ENCODE data around the gene FAM114A2. TPM values are rescaled to one million over a fixed set of nuclear protein-coding genes. Genes with fewer than 3 reads are reported as not detected.

FAM114A2 gene
- total RNA-seq, 1 donor from 2014 or later = 29.7 TPM

- Histone ChIP-seq H3K9me3 (ENCODE audit: insufficient read depth, low read depth, low read length) (no peaks in the 10 kb centered on the region), H3K27ac (ENCODE audit: low read depth, low read length) (no peak overlapping the region), H2AFZ (ENCODE audit: low read depth, low read length) (no peak overlapping the region), H3K9ac (ENCODE audit: low read length) (no peak overlapping the region), H3K27me3 (ENCODE audit: insufficient read depth, low read length) (no peaks in the 10 kb centered on the region), H4K20me1 (ENCODE audit: insufficient read depth, low read length) (peaks cover 7% of the 10 kb centered on the region), H3K4me1 (ENCODE audit: insufficient read depth, low read length) (no peaks in the 10 kb centered on the region), H3K36me3 (ENCODE audit: insufficient read depth, low read length) (no peaks in the 10 kb centered on the region), H3K4me3 (ENCODE audit: insufficient read depth, low read depth, low read length) (no peak overlapping the region), H3K4me2 (ENCODE audit: low read length) (no peak overlapping the region), H3K79me2 (ENCODE audit: insufficient read depth, low read length) (no peaks in the 10 kb centered on the region)
- Mint-ChIP-seq H3K27ac (ENCODE audit: unreplicated experiment) (no peak overlapping the region), H3K4me3 (ENCODE audit: unreplicated experiment) (no peak overlapping the region), H3K36me3 (ENCODE audit: low read depth, unreplicated experiment) (peaks cover 33% of the 10 kb centered on the region), H3K9me3 (ENCODE audit: unreplicated experiment) (peaks cover 3% of the 10 kb centered on the region), H3K4me1 (ENCODE audit: low read depth, unreplicated experiment) (peaks cover 6% of the 10 kb centered on the region), H3K27me3 (ENCODE audit: low read depth, unreplicated experiment) (no peaks in the 10 kb centered on the region)
- no peak for DNase-seq (ENCODE audit: low read depth)
- TF ChIP-seq EZH2 (IDR thresholded peaks at IDR 0.05; ENCODE audit: insufficient read depth, low read length) (no peak), CTCF (IDR thresholded peaks at IDR 0.05; ENCODE audit: insufficient read depth, low read depth, low read length) (no peak)
- no peak for FAIRE-seq
Observed at GRCh38 chr5:154015071-154015693, 23.5 kb downstream of the FAM114A2 start.

- H3K27ac ChIP-seq (ENCODE audit: low read depth, low read length) = no peak overlapping the region
Observed at GRCh38 chr5:154010660-154011059, 28.1 kb downstream of the FAM114A2 start.

More at GRCh38 chr5:154010660-154011059, 28.1 kb downstream of the FAM114A2 start:
- H3K36me3 ChIP-seq (ENCODE audit: insufficient read depth, low read length) = no peaks in the 10 kb centered on the region
- no peaks in the 10 kb centered on the region for H3K9me3 ChIP-seq (ENCODE audit: insufficient read depth, low read depth, low read length)
- no peaks in the 10 kb centered on the region for H4K20me1 ChIP-seq (ENCODE audit: insufficient read depth, low read length)
- DNase-seq (ENCODE audit: low read depth) = no peak
- no peak for FAIRE-seq
- H3K4me1 ChIP-seq (ENCODE audit: insufficient read depth, low read length) = no peaks in the 10 kb centered on the region
- TF ChIP-seq CTCF (IDR thresholded peaks at IDR 0.05; ENCODE audit: insufficient read depth, low read depth, low read length) (no peak), EZH2 (IDR thresholded peaks at IDR 0.05; ENCODE audit: insufficient read depth, low read length) (no peak)
- no peak overlapping the region for H3K4me3 Mint-ChIP-seq (ENCODE audit: unreplicated experiment)
- H2AFZ ChIP-seq (ENCODE audit: low read depth, low read length) = no peak overlapping the region
- H3K36me3 Mint-ChIP-seq (ENCODE audit: low read depth, unreplicated experiment) = peaks cover 16% of the 10 kb centered on the region
- H3K79me2 ChIP-seq (ENCODE audit: insufficient read depth, low read length) = no peaks in the 10 kb centered on the region
- H3K4me3 ChIP-seq (ENCODE audit: insufficient read depth, low read depth, low read length) = no peak overlapping the region
- no peaks in the 10 kb centered on the region for H3K27me3 Mint-ChIP-seq (ENCODE audit: low read depth, unreplicated experiment)
- H3K9ac ChIP-seq (ENCODE audit: low read length) = no peak overlapping the region
- no peaks in the 10 kb centered on the region for H3K27me3 ChIP-seq (ENCODE audit: insufficient read depth, low read length)
- no peak overlapping the region for H3K27ac Mint-ChIP-seq (ENCODE audit: unreplicated experiment)
- no peaks in the 10 kb centered on the region for H3K9me3 Mint-ChIP-seq (ENCODE audit: unreplicated experiment)
- peaks cover 6% of the 10 kb centered on the region for H3K4me1 Mint-ChIP-seq (ENCODE audit: low read depth, unreplicated experiment)
- H3K4me2 ChIP-seq (ENCODE audit: low read length) = no peak overlapping the region
